ENCODE data around the gene RTRAF. TPM values are rescaled to one million over a fixed set of nuclear protein-coding genes. Genes with fewer than 3 reads are reported as not detected.
A peak's percentile ranks its signal among the peaks of the same experiment; 100 is the strongest.

Gene RTRAF
- total and polyA plus RNA-seq, 4 donors = 21.6 to 119 (median 66.6) TPM

GRCh38 chr14:52031781-52032180 is 42.4 kb downstream of the RTRAF start:
- H3K9ac ChIP-seq (ENCODE audit: low read depth in 1 of 2, low read length in 2 of 2) = no peak overlapping the region
- H3K27ac ChIP-seq (ENCODE audit: low read depth in 1 of 2, low read length in 2 of 2) = no peak overlapping the region
- DNase-seq (ENCODE audit: low spot score) = no peak
- no peaks in the 10 kb centered on the region for H3K4me1 ChIP-seq (ENCODE audit: control insufficient read depth in 4 of 4, insufficient read depth in 4 of 4, low read length in 3 of 4)
- H3K36me3 ChIP-seq (ENCODE audit: control insufficient read depth in 4 of 4, insufficient read depth in 3 of 4, low read depth in 1 of 4, low read length in 3 of 4) = no peaks in the 10 kb centered on the region
- H3K9me3 ChIP-seq (ENCODE audit: control insufficient read depth in 4 of 4, low read length in 3 of 4) = no peaks in the 10 kb centered on the region
- TF ChIP-seq FOXA1 (IDR thresholded peaks at IDR 0.05) = no peak
- no peak for TF ChIP-seq RXRA (IDR thresholded peaks at IDR 0.05)
- no peak for TF ChIP-seq SP1 (IDR thresholded peaks at IDR 0.05)
- no peak for TF ChIP-seq GABPA (IDR thresholded peaks at IDR 0.05 in 1 of 2, conservative IDR thresholded peaks at IDR 0.05 in 1 of 2)
- H3K27me3 ChIP-seq (ENCODE audit: control insufficient read depth in 4 of 4, insufficient read depth in 4 of 4, low read length in 3 of 4) = no peaks in the 10 kb centered on the region
- no peak overlapping the region for H3K4me3 ChIP-seq (ENCODE audit: low read depth in 1 of 3, low read length in 3 of 3)
- 81% methylated on average over 3 of the region's 3 CpGs for WGBS

GRCh38 chr14:52032204-52032801 is 43.0 kb downstream of the RTRAF start:
- no peak overlapping the region for H3K9ac ChIP-seq (ENCODE audit: low read depth in 1 of 2, low read length in 2 of 2)

GRCh38 chr14:52033101-52033642 is 43.8 kb downstream of the RTRAF start:
- WGBS = 62% methylated on average over 10 of the region's 10 CpGs
- no peak overlapping the region for H3K27ac ChIP-seq (ENCODE audit: low read depth in 1 of 2, low read length in 2 of 2)
- TF ChIP-seq FOXA2 (IDR thresholded peaks at IDR 0.05) (no peak), ATF3 (IDR thresholded peaks at IDR 0.05) (no peak), SP1 (IDR thresholded peaks at IDR 0.05) (no peak), NR2F2 (IDR thresholded peaks at IDR 0.05) (no peak), EGR1 (IDR thresholded peaks at IDR 0.05; ENCODE audit: low read depth in 2 of 2) (no peak), FOXA1 (IDR thresholded peaks at IDR 0.05) (no peak), JUND (IDR thresholded peaks at IDR 0.05) (no peak), YY1 (IDR thresholded peaks at IDR 0.05) (no peak), TAF1 (conservative IDR thresholded peaks at IDR 0.05) (no peak), HNF4G (IDR thresholded peaks at IDR 0.05) (no peak), RXRA (IDR thresholded peaks at IDR 0.05) (no peak), GABPA (IDR thresholded peaks at IDR 0.05 in 1 of 2, conservative IDR thresholded peaks at IDR 0.05 in 1 of 2) (no peak), CTCF (IDR thresholded peaks at IDR 0.05; ENCODE audit: low read depth, low read length, missing input control) (no peak)
- TF ChIP-seq, protein P1, sequence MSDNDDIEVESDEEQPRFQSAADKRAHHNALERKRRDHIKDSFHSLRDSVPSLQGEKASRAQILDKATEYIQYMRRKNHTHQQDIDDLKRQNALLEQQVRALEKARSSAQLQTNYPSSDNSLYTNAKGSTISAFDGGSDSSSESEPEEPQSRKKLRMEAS (IDR thresholded peaks at IDR 0.05) = no peak
- TF ChIP-seq, protein P2, sequence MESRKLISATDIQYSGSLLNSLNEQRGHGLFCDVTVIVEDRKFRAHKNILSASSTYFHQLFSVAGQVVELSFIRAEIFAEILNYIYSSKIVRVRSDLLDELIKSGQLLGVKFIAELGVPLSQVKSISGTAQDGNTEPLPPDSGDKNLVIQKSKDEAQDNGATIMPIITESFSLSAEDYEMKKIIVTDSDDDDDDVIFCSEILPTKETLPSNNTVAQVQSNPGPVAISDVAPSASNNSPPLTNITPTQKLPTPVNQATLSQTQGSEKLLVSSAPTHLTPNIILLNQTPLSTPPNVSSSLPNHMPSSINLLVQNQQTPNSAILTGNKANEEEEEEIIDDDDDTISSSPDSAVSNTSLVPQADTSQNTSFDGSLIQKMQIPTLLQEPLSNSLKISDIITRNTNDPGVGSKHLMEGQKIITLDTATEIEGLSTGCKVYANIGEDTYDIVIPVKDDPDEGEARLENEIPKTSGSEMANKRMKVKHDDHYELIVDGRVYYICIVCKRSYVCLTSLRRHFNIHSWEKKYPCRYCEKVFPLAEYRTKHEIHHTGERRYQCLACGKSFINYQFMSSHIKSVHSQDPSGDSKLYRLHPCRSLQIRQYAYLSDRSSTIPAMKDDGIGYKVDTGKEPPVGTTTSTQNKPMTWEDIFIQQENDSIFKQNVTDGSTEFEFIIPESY (IDR thresholded peaks at IDR 0.05) = no peak

More at GRCh38 chr14:52032204-52032801, 43.0 kb downstream of the RTRAF start:
- 65% methylated on average over 7 of the region's 7 CpGs for WGBS
- Histone ChIP-seq H3K27me3 (ENCODE audit: control insufficient read depth in 4 of 4, insufficient read depth in 4 of 4, low read length in 3 of 4) (no peaks in the 10 kb centered on the region), H3K9me3 (ENCODE audit: control insufficient read depth in 4 of 4, low read length in 3 of 4) (no peaks in the 10 kb centered on the region), H3K36me3 (ENCODE audit: control insufficient read depth in 4 of 4, insufficient read depth in 3 of 4, low read depth in 1 of 4, low read length in 3 of 4) (no peaks in the 10 kb centered on the region), H3K4me1 (ENCODE audit: control insufficient read depth in 4 of 4, insufficient read depth in 4 of 4, low read length in 3 of 4) (no peaks in the 10 kb centered on the region), H3K4me3 (ENCODE audit: low read depth in 1 of 3, low read length in 3 of 3) (no peak overlapping the region), H3K27ac (ENCODE audit: low read depth in 1 of 2, low read length in 2 of 2) (no peak overlapping the region)
- no peak for TF ChIP-seq YY1 (IDR thresholded peaks at IDR 0.05)
- TF ChIP-seq RXRA (IDR thresholded peaks at IDR 0.05) = peak in 1 of 2 donors; percentile 19
- no peak for TF ChIP-seq TAF1 (conservative IDR thresholded peaks at IDR 0.05)
- no peak for TF ChIP-seq HNF4G (IDR thresholded peaks at IDR 0.05)
- TF ChIP-seq CTCF (IDR thresholded peaks at IDR 0.05; ENCODE audit: low read depth, low read length, missing input control) = no peak
- peak; percentile 32 for TF ChIP-seq NR2F2 (IDR thresholded peaks at IDR 0.05)
- no peak for TF ChIP-seq HNF4A (conservative IDR thresholded peaks at IDR 0.05)
- no peak for TF ChIP-seq RAD21 (IDR thresholded peaks at IDR 0.05)
- no peak for TF ChIP-seq FOXA2 (IDR thresholded peaks at IDR 0.05)
- no peak for TF ChIP-seq JUND (IDR thresholded peaks at IDR 0.05)
- TF ChIP-seq, protein P1 (IDR thresholded peaks at IDR 0.05) = no peak
- DNase-seq (ENCODE audit: low spot score) = no peak

More at GRCh38 chr14:52033101-52033642, 43.8 kb downstream of the RTRAF start:
- Histone ChIP-seq H3K9me3 (ENCODE audit: control insufficient read depth in 4 of 4, low read length in 3 of 4) (no peaks in the 10 kb centered on the region), H3K27me3 (ENCODE audit: control insufficient read depth in 4 of 4, insufficient read depth in 4 of 4, low read length in 3 of 4) (no peaks in the 10 kb centered on the region), H3K9ac (ENCODE audit: low read depth in 1 of 2, low read length in 2 of 2) (no peak overlapping the region), H3K4me1 (ENCODE audit: control insufficient read depth in 4 of 4, insufficient read depth in 4 of 4, low read length in 3 of 4) (no peaks in the 10 kb centered on the region), H3K36me3 (ENCODE audit: control insufficient read depth in 4 of 4, insufficient read depth in 3 of 4, low read depth in 1 of 4, low read length in 3 of 4) (no peaks in the 10 kb centered on the region), H3K4me3 (ENCODE audit: low read depth in 1 of 3, low read length in 3 of 3) (no peak overlapping the region)
- DNase-seq (ENCODE audit: low spot score) = no peak
